GM18520 (cell line): Measurements from ENCODE around the gene ZNF655.
"Not testable (repeated sequence)": the region's sequence is repeated elsewhere in the genome, so short reads cannot be mapped to it uniquely, and the experiment has no call there.

Experiments used
- ATAC-seq: cut with Tn5 transposase; IDR thresholded peaks from one replicate; pipeline ENCODE4 v1.9.1; 2021; ENCODE audit not compliant: unreplicated experiment

ZNF655 gene

DNA sequence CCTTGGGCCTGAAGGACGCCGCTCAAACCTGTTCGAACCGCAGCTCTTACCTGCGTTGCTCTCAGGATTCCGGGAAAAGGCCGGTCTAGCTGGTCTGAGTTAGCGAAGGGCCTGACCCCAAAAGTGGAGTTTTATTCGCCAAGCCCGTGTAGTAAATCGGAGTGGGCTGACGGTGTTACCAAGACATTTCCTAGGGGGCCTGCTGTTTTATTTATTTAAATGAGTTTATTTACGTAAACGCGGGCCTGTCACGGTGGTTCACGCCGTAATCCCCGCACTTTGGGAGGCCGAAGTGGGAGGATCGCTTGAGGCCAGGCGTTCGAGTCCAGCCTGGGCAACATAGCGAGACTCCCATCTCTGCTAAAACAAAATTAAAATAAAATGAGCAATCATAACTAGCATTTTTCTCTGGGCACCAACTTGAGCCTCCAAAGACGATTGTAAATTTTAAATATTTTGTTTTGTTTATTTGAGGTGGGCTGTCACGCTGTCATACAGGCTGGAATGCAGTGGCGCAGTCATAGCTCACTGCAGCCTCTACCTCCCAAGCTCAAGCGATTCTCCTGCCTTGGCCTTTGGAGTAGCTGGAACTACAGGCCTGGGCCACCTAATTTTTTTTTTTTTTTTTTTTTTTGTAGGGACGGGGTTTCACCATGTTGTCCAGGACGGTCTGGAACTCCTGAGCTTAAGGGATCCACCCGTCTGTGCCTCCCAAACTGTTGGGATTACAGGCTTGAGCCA is 903 bp downstream of the ZNF655 start:
- no peak for ATAC-seq

DNA sequence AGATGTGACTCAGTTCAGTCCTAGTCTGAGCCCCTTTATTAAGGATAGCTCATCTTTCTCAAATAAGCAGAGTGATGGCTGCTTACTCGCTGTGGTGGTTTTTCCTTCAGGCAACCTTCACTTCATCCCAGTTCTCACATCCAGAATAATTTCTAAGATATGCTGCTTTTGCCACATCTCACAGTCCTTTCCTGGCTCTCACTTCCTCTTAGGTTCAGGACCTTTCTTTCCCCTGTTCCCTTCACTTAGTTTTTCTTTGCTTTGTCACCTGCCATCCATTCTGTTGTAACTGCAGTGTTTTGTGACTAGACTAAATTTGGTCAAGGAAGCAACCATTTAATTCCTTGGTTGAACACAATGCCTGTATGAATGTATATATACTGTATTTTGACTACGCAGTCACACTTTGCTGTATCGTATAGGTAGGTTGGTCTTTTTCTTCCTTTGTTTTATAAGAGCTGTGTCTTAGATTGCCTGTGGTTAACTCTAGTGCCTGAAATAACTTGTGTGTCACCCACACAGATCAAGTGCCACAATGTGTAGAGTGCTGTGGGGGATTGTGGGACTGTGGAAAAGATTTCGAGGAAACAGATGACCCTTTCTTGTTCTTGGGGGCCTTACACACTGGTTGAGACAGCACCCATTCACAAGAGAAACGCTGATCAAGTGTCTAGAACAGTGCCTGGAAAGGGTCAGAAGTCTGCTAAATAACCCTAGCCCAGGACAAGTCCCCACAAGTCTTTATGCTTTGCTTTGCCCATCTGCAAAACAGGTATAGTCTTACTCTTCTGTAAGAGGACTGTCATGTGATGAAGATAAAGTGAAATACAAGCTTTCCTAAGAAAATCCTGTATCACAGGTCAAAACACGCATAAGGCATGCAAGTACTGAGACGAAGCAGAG is 2.6 kb downstream of the ZNF655 start:
- ATAC-seq, result no peak

DNA sequence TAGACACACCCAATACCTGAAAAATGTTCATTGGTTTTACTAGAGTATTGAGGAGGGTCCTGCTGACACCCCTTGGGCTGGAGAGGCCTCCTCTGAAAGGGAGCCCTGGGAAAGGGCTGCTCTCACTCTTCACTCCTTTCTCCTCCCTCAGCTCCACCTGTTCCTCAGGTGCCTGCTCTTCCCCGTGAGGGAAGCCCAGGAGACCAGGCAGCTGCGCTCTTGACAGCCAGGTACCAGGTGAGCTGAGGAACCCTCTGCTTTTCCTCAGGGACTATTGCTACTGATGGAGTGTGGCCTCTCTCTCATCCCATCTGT is 3.3 kb downstream of the ZNF655 start:
- no peak for ATAC-seq

DNA sequence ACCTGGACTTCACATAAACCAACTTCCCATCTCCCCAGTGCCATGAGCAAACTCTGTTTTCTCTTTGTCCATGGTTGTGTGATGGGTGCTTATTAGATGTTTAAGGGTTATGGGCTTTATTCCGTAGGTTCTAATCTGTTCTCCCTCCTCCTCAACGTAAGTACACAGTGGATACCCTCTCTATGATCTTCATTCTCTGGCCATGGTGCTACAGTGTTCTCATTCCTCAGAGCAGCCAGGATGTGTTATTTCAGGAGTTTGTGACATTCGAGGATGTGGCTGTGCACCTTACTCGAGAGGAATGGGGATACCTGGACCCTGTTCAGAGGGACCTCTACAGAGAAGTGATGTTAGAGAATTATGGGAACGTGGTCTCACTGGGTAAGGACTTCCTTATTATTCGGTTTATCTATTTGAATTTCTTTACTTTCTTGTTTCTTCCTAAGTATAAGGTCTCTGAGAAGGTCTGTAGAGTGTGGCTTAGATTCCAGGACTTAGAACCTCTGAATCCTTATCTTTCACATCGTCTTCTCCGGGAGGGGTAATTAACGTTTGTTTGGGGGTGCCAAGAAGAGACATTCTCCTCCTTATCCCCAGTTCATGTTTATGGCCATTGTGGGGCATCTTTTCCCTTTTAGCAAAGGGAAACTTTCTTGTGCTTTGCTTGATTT is 3.8 kb downstream of the ZNF655 start:
- ATAC-seq, result no peak

DNA sequence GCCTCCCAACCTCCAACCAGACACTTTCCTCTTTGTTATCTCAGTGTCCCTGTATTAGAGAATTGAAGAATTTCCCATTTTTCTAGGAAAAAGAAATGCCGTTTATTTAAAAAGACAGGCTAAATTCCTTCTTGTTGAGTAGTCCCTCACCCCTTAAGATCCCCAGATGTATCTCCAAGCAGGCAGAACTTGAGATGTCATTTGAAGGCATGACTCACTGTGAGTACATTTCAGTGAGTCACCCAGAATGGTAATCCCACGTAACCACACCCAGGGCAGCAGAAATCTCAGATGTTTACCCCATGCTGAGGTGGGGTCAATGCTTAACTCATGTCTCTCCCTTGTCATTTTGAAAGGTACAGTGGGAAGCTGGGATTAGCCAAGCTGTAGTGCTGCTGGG is 4.4 kb downstream of the ZNF655 start:
- no peak for ATAC-seq

DNA sequence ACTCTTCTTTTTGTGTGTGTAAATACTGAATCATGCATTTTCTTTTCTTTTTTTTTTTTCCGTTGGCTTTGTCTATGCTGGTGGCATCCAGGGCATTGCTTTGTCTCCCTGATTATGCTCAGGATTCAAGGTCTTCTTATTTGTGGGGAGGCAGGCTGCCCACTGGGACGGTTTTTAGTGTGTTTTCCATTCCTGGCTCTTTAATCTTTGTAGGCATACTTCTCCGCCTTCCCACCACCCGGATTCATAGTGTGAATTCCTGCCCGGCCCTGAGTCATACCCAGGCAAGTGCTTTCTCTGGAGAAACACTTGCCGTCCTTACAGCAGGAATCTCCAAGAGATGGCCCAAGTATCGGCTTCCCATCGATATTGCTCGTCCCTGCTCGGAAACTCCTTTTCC is 5.2 kb downstream of the ZNF655 start:
- no peak for ATAC-seq

DNA sequence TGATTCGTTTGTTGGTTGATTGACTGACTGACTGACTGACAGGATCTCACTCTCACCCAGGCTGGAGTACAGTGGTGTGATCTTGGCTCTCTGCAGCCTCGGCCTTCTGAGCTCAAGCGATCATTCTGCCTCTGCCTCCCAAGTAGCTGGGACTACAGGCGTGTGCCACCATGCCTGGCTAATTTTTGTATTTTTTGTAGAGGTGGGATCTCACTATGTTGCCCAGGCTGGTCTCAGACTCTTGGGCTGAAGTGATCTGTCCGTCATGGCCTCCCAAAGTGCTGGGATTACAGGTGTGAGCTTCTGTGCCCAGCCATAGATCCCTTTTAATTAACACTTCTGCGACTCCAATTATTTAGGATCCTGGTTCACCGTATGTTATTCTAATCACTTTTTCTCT is 10.3 kb downstream of the ZNF655 start:
- ATAC-seq, result not testable (repeated sequence)

DNA sequence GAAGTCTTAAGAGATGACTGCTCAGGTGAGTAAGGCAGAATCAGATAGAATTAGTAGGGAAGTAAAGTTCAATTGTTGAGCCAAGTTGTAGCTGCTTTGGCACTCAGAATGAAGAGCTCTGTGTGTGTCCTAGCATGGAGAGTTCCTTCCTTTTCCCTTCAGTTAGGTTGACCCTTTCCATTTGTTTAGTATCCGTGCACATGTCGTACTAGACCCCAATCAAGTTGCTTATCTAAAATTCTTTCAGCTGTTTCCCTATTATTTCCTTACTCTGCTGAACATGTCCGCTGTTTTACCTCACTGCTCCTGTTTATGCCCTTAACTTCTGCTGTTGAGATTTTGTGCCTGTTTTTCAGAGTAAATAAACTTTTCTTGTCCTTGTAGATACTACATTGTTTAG is 13.3 kb downstream of the ZNF655 start:
- no peak for ATAC-seq

DNA sequence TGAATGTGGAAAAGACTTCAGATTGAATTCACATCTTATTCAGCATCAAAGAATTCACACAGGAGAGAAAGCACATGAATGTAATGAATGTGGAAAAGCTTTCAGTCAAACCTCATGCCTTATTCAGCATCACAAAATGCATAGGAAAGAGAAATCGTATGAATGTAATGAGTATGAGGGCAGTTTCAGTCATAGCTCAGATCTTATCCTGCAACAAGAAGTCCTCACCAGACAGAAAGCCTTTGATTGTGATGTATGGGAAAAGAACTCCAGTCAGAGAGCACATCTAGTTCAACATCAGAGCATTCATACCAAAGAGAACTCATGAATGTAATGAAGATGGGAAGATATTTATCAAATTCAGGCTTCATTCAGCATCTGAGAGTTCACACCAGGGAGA is 14.8 kb downstream of the ZNF655 start:
- no peak for ATAC-seq

DNA sequence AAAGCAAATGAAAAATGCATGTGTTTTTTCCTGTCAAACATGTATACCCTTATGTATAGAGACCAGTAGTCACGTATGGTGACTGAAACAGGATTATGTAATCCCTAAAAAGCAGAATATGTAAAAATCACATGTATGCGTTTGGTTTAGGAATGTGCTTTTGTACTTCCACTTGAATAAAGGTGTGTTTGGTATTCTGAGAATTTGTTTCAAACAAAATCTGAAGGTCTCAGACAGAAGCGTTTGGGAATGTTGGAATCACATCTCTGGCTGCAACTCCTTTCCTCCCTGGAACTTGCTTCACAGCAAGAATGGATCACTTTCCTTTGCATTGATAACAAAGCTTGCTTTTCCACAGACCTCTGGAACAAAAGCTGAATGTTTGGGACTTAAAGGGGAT is 17.8 kb downstream of the ZNF655 start:
- ATAC-seq, result no peak

DNA sequence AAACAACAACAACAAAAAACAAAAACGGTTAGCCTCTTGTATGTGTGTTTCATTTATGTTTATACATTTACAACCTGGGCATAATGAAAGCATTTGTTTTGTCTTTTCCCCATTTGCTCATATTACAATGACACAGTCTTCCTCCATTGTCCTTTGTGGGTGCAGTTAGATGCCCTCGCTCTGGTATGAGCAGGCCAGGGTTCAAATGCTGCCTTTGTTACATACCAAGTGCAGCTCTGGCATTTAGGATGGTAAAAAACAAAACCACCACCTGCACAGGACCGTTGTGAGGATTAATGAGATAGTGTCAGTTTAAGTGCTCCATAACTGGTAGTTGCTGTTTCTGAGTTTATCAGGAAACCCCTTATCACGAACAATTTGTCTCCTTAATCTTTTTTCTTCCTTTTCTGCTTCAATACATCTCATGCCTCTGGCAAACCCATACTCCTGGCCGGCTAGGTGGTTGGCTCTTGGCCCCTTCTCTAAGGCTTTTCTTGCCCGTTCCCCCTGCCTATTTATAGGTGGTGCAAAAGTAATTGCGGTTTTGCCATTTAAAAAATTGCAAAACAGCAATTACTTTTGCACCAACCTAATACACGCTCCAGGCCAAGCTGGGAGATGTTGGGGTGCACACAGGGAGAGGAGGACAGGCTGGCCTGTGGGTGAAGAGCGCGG is 21.0 kb downstream of the ZNF655 start:
- no peak for ATAC-seq

DNA sequence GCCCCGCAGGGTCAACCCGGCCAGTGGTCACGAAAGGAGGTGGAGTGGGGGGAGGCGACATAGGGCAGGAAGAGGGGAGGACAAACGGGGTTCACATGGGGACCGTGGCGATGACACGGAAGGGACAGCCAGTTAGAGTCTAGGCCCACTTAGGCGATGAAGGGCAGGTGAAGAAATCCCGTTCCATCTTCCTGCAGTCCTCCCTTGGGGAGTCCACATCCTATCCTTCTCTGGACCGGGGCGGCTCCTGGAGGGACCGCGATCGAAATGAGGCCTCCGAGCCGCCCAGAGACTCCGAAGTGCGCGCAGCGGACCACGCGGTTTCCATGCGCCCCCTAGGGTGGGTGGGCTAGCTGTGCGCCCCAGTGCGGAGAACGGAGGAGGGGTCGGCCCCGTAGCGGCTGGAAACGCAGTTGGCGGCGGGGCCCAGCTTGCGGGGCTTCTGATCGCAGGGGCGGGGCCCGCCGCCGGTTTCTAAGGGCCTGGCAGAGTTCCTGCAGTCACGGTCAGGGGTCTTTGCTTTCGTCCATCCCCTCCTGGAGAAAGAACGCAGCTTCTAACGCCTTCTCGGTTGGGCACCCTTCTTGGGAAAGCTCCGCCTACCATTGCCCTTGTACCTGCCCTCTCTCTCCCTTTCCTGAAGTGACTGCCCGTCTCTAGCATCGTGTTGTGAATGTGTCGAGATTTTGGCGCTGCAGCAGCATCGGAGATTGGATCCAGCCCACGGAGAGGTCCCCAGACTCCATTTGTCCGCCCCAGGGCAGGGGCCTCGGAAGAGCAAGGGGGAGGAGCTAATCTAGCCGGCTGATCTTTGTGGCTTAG is 21.7 kb downstream of the ZNF655 start:
- ATAC-seq, result no peak

DNA sequence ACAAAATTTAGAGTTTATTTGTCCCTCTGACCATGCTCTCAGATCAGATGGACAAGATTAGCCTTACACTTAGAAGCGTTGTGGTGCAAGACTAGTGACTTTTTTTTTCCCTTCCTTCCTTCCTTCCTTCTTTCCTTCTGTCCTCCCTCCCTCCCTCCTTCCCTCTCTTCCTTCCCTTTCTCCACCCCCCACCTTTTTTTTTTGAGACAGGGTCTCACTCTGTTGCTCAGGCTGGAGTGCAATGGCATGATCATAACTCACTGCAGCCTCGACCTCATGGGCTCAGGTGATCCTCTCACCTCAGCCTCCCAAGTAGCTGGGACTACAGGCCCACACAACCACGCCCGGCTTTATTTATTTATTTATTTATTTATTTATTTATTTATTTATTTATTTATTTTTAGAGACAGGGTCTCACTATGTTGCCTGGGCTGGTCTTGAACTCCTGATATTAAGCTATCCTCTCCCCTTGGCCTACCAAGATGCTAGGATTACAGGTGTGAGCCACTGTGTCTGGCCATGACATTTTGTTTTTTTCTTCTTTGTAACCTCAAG is 22.4 kb downstream of the ZNF655 start:
- not testable (repeated sequence) for ATAC-seq

DNA sequence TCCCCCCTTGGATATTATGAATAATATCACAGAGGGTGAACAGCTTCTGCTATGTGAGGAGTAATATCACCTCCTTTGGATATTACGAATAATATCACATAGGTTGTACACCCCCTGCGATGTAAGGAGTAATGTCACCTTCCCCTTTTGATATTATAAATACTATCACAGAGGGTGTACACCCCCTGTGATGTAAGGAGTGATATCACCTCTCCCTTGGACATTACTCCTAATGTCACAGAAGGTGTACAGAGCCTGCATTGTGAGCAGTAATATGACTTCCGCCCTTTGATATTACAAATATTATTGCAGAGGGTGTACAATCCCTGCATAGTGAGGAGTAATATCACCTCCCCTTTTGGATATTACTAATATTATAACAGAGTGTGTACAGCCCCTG is 30.4 kb downstream of the ZNF655 start:
- ATAC-seq, result no peak

DNA sequence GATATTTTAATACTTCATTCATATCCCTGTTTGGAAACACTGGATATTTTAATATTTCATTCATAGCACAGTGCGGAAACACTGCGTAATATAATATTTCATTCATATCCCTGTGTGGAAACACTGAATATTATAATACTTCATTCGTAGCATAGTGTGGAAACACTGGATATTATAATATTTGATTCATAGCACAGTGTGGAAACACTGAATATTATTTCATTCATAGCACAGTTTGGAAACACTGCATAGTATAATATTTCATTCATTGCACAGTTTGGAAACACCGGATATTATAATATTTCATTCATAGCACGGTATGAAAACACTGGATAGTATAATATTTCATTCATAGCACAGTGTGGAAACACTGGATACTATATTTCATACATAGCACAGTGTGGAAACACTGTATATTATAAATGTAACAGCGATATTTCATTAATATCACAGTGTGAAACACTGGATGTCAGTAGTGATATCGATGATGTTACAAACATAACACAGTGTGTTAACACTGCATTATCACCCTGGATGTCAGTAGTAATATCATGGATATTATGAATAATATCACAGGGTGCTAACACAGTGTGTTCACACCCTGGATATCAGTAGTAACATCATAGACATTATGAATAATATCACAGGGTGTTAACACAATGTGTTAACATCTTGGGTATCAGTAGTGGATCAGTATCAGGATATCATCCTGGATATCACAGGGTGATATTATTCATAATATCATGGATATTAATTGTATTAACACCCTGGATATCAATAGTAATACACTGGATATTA is 36.7 kb downstream of the ZNF655 start:
- ATAC-seq, result no peak

DNA sequence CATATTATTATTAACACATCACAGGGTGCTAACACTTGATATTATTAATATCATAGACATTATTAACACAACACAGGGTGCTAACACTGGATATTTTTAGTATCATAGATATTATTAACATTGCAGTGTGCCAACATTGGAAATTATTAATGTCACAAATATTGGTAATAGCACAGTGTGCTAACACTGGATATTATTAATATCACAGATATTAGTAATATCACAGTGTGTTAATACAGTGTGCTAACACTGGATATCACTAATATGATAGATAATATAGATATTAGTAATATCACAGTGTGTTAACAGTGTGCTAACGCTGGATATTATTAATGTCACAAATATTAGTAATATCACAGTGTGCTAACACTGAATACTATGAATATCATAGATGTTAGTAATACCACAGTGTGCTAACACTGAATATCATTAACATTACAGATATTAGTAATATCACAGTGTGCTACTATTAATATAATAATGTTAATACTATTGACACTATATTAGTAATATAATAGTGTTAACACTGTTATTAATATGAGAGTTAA is 38.0 kb downstream of the ZNF655 start:
- ATAC-seq, result no peak

DNA sequence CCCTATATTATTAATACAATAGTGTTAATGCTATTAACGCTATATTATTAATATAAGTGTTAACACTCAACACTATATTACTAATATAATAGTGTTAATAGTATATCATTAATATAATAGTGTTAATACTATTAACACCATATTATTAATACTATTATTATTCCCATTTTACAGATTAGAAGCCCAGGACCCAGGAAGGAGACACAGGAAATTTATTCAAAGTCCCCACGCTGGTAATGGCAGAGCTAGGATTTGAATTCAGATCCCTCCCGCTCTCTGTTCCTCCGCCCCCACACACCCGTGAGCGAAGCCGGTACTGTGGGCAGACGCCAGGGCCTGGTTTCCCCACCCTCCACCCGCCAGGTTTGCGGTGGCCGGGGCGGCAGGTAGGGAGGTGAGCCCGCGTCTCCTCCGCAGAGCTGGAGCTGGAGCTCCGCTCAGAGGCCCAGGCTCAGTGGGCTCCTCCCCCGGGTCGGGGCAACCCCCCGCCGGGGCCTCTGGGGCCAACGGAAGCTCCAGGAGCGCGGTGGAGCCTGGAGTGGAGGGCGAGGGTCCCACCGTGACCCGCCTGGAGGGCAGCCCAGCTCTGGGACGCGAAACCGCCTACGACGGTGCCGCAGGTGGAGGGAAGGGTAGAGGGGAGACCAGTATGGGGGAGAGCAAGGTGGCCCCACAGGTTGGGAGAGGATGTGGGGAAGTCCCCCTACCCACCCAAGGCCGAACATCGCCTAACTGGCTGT is 39.5 kb downstream of the ZNF655 start, which contains the start of gene TMEM225B:
Gene TMEM225B (plus strand): TSS at position 506 of the 740 bp plus-strand sequence. CDS start 6,122 bp downstream, outside the sequence.
- ATAC-seq, result no peak

DNA sequence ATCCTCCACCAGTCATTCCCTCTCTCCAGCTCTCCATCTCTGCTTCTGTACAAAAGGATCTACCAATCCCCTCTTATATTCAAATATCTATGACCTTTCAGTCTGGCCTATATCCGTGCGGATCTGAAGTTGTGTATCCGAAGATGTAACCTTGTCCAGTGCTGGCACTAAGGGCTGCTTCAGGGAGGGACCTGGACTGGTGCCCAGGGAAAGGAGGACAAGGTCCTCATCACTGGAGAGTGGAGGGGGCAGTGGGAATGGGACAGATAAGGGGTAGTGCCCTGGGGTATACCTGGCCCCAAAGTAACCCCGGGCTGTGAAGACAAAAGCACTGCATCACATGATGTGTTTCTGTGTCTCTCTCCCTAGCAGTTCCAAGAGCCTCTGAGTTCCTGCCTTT is 41.4 kb downstream of the ZNF655 start:
- no peak for ATAC-seq
